DND-41 (cell line): ENCODE data around the gene TIGD1.

Experiments
- CTCF ChIP-seq: IDR thresholded peaks from 2 replicates; pipeline ENCODE4 v1.5.1; 2012; ENCODE audit warnings: borderline replicate concordance, low read length, moderate library complexity, mild to moderate bottlenecking; ENCODE audit not compliant: poor library complexity, severe bottlenecking; ENCODE audit errors: extremely low read depth
- EZH2 ChIP-seq: IDR thresholded peaks from 3 replicates; pipeline ENCODE4 v1.6.1; 2012; ENCODE audit warnings: borderline replicate concordance, low read depth, mild to moderate bottlenecking, moderate library complexity, low read length, inconsistent platforms; ENCODE audit not compliant: severe bottlenecking

- TF ChIP-seq CTCF (no peak), EZH2 (no peak)
Observed at GRCh38 chr2:232569541-232569940, 19.2 kb upstream of the TIGD1 start.
